ENCODE results near the gene PCK2.

PCK2 gene

DNA sequence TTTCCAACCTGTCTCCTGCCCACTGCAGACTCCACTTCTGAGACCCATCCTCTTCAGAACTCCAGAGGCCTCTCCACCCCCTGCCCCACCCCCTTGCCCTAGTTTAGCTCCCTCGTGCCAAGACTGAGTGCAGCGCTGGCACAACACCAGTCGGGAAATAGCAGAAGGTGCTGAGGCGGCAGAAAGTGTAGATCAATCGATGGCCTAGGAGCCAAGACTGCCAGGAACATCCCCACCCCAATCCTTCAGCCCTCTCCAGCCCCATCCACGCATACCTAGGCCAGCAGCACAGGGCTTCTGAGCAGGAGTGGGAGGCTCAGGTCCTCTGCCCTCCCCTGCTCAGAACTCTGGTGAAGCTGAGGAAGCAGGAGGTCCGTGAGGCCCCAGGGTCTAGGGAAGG is 21.7 kb upstream of the PCK2 start:
- H3K9me2 ChIP-seq (replicated peaks; ENCODE audit: low read depth, low read length): no peaks in the 10 kb centered on the region
- H3K79me2 ChIP-seq (ENCODE audit: insufficient read depth, low read length): no peaks in the 10 kb centered on the region
- no peak overlapping the region for H3K4me3 ChIP-seq (ENCODE audit: low read length, poor library complexity, severe bottlenecking)
- no peaks in the 10 kb centered on the region for H4K20me1 ChIP-seq (ENCODE audit: insufficient read depth, low read length, poor library complexity, severe bottlenecking)
- H3K4me1 ChIP-seq (ENCODE audit: insufficient read depth, low read length, poor library complexity, severe bottlenecking): no peaks in the 10 kb centered on the region
- no peaks in the 10 kb centered on the region for H3K36me3 ChIP-seq (ENCODE audit: insufficient read depth, low read length)
- no peaks in the 10 kb centered on the region for H3K9me3 ChIP-seq (ENCODE audit: insufficient read depth, low read depth, low read length)
- H2AFZ ChIP-seq (ENCODE audit: low read length): no peak overlapping the region
- no peaks in the 10 kb centered on the region for H3K27me3 ChIP-seq (ENCODE audit: insufficient read depth, low read length, poor library complexity, severe bottlenecking)
- TF ChIP-seq EZH2phosphoT487 (IDR thresholded peaks at IDR 0.05; ENCODE audit: borderline replicate concordance): no peak
- TF ChIP-seq, protein P1, sequence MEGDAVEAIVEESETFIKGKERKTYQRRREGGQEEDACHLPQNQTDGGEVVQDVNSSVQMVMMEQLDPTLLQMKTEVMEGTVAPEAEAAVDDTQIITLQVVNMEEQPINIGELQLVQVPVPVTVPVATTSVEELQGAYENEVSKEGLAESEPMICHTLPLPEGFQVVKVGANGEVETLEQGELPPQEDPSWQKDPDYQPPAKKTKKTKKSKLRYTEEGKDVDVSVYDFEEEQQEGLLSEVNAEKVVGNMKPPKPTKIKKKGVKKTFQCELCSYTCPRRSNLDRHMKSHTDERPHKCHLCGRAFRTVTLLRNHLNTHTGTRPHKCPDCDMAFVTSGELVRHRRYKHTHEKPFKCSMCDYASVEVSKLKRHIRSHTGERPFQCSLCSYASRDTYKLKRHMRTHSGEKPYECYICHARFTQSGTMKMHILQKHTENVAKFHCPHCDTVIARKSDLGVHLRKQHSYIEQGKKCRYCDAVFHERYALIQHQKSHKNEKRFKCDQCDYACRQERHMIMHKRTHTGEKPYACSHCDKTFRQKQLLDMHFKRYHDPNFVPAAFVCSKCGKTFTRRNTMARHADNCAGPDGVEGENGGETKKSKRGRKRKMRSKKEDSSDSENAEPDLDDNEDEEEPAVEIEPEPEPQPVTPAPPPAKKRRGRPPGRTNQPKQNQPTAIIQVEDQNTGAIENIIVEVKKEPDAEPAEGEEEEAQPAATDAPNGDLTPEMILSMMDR (conservative IDR thresholded peaks at IDR 0.05; ENCODE audit: low read length): no peak
- no peak overlapping the region for H3K4me2 ChIP-seq (ENCODE audit: low read depth, low read length, poor library complexity, severe bottlenecking)
- H3F3A ChIP-seq (ENCODE audit: low read depth): no peaks in the 10 kb centered on the region
- H3K9ac ChIP-seq (ENCODE audit: low read depth, low read length, poor library complexity, severe bottlenecking): no peak overlapping the region

DNA sequence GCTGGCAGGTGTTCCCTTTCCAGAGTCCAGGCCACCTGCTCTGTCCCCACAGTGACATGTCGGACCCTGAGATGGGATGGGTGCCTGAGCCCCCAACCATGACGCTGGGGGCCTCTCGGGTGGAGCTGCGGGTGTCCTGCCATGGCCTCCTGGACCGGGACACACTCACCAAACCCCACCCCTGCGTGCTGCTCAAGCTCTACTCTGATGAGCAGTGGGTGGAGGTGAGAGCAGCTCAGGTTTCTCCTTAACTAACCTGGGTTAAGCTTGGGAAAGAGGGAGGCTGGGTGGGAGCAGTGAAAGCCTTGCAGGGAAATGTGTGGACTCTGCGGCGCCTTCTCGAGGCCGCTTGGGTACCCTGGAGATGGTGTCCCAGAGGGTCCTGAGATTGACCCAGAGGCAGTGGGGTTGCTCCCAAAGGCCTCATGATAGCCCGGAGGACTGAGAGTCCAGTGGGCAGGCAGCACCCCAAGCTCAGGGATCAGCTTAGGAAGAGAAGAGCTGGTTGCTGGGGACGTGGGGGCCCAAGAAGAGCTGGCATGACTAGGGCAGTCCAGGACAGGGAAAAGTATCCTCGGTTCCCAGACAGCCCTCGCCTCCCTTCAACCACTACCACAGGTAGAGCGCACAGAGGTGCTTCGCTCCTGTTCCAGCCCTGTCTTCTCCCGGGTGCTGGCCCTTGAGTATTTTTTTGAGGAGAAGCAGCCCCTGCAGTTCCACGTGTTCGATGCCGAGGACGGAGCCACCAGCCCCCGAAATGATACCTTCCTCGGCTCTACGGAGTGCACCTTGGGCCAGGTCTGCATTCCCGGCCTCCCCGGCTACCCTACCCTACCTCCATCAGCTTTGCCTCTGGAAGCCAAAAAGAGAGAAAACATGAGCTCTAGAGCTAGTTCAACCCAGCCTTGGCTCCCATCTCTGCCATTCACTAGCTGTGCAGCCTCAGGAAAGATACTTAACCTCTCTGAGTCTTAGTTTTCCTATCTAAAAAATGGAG is 20.9 kb upstream of the PCK2 start:
- Histone ChIP-seq H3K9me3 (ENCODE audit: insufficient read depth, low read depth, low read length) (no peaks in the 10 kb centered on the region), H3K27me3 (ENCODE audit: insufficient read depth, low read length, poor library complexity, severe bottlenecking) (no peaks in the 10 kb centered on the region), H3F3A (ENCODE audit: low read depth) (no peaks in the 10 kb centered on the region), H3K9me2 (replicated peaks; ENCODE audit: low read depth, low read length) (no peaks in the 10 kb centered on the region), H3K9ac (ENCODE audit: low read depth, low read length, poor library complexity, severe bottlenecking) (no peak overlapping the region), H3K36me3 (ENCODE audit: insufficient read depth, low read length) (no peaks in the 10 kb centered on the region), H3K79me2 (ENCODE audit: insufficient read depth, low read length) (no peaks in the 10 kb centered on the region), H3K4me1 (ENCODE audit: insufficient read depth, low read length, poor library complexity, severe bottlenecking) (no peaks in the 10 kb centered on the region), H2AFZ (ENCODE audit: low read length) (no peak overlapping the region), H3K4me3 (ENCODE audit: low read length, poor library complexity, severe bottlenecking) (no peak overlapping the region), H3K4me2 (ENCODE audit: low read depth, low read length, poor library complexity, severe bottlenecking) (no peak overlapping the region), H4K20me1 (ENCODE audit: insufficient read depth, low read length, poor library complexity, severe bottlenecking) (no peaks in the 10 kb centered on the region)
- TF ChIP-seq EZH2phosphoT487 (IDR thresholded peaks at IDR 0.05; ENCODE audit: borderline replicate concordance): no peak
- TF ChIP-seq, protein P1 (conservative IDR thresholded peaks at IDR 0.05; ENCODE audit: low read length): no peak

DNA sequence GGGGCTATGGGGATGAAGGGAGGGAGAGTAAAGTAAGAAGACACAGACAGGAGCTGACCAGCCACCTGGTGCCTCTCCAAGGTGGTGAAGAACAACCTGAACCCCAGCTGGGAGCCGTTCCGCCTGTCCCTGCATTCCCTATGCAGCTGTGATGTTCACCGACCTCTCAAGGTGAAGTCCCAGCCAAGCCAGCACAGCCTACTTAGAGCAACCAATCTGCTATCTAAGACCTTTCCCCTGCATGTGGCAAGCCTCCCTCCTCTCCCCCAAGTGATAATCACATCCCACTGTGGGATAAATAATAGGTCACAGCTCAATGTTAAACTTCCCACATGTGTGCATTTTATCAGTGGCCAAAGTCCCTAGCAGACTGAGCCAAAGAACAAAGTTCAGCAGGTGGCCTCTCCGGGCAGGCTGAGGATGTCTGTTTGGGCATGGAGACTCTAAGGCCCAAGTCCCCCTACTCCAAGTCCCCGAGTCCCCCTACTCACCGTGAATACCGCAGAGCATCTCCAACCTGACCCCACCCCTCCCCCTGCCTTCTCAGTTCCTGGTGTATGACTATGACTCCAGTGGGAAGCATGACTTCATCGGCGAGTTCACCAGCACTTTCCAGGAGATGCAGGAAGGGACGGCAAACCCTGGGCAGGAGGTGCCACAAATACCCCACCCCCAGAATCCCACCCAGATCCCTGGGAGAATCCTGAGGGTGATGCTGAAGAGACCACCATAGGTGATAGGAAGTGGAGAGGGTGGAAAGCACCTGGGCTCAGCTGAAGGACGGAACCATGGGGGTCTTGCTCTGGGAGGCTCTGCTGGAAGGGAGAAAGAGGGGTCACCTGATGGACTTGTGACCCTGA is 19.3 kb upstream of the PCK2 start:
- H3K36me3 ChIP-seq (ENCODE audit: insufficient read depth, low read length): no peaks in the 10 kb centered on the region
- H3F3A ChIP-seq (ENCODE audit: low read depth): no peaks in the 10 kb centered on the region
- H3K4me2 ChIP-seq (ENCODE audit: low read depth, low read length, poor library complexity, severe bottlenecking): no peak overlapping the region
- no peak overlapping the region for H3K9ac ChIP-seq (ENCODE audit: low read depth, low read length, poor library complexity, severe bottlenecking)
- no peaks in the 10 kb centered on the region for H3K9me2 ChIP-seq (replicated peaks; ENCODE audit: low read depth, low read length)
- H3K79me2 ChIP-seq (ENCODE audit: insufficient read depth, low read length): no peaks in the 10 kb centered on the region
- peaks cover 5% of the 10 kb centered on the region for H3K4me1 ChIP-seq (ENCODE audit: insufficient read depth, low read length, poor library complexity, severe bottlenecking)
- H2AFZ ChIP-seq (ENCODE audit: low read length): no peak overlapping the region
- no peak overlapping the region for H3K4me3 ChIP-seq (ENCODE audit: low read length, poor library complexity, severe bottlenecking)
- H4K20me1 ChIP-seq (ENCODE audit: insufficient read depth, low read length, poor library complexity, severe bottlenecking): no peaks in the 10 kb centered on the region
- H3K27me3 ChIP-seq (ENCODE audit: insufficient read depth, low read length, poor library complexity, severe bottlenecking): no peaks in the 10 kb centered on the region
- H3K9me3 ChIP-seq (ENCODE audit: insufficient read depth, low read depth, low read length): no peaks in the 10 kb centered on the region
- TF ChIP-seq EZH2phosphoT487 (IDR thresholded peaks at IDR 0.05; ENCODE audit: borderline replicate concordance): no peak
- TF ChIP-seq, protein P1 (conservative IDR thresholded peaks at IDR 0.05; ENCODE audit: low read length): no peak

All from Loucy (cell line).